GM12878 (cell line): ENCODE data around the gene PPAT. TPM values are rescaled to one million over a fixed set of nuclear protein-coding genes. Genes with fewer than 3 reads are reported as not detected.
"Not testable (repeated sequence)": the region's sequence is repeated elsewhere in the genome, so short reads cannot be mapped to it uniquely, and the experiment has no call there.

ENCODE experiments used
- ATAC-seq: fragments of 200-7000 bp; cut with Tn5 transposase; 3 replicates; pipeline ENCODE4 v1.9.1; 2020; ENCODE audit warnings: mild to moderate bottlenecking, moderate library complexity
- BruUV-seq: library from RNA; stranded (reverse); fragments of 400-500 nt; replicated peaks from 2 replicates; lab custom pipeline; 2021; lab: Mats Ljungman, UMichigan
- CTCF ChIA-PET: fragments of 300-600 bp; sonication (Branson Sonifier 250); formaldehyde crosslinking; extraction: SDS; loops from one replicate; lab custom pipeline; 2021; ENCODE audit warnings: inconsistent platforms; lab: Yijun Ruan, JAX
- POLR2A ChIA-PET: fragments of 350-600 bp; formaldehyde crosslinking; extraction: SDS; loops from one replicate; lab custom pipeline; 2021; ENCODE audit warnings: inconsistent platforms; lab: Charles Lee
- RAD21 ChIA-PET: fragments of 300-600 bp; sonication (Branson Sonifier 250); formaldehyde crosslinking; loops from one replicate; lab custom pipeline; 2023; ENCODE audit warnings: antibody characterized with exemption; ENCODE audit not compliant: unreplicated experiment; lab: Charles Lee
- SMC1A ChIA-PET: fragments of 300-600 bp; sonication (Branson Sonifier 250); formaldehyde crosslinking; loops from one replicate; lab custom pipeline; 2023; ENCODE audit not compliant: unreplicated experiment, uncharacterized antibody; lab: Charles Lee
- DNase-seq: peaks from one replicate; pipeline ENCODE4 v3.0.0-alpha.2; 2011; ENCODE audit warnings: low read depth, low spot score
- FAIRE-seq: peaks from 3 replicates; lab custom pipeline; 2011; peaks lifted over from hg19 to GRCh38; lab: Jason Lieb, UNC
- H2AFZ ChIP-seq: 2 replicates; pipeline ENCODE4 v1.6.0; 2011; ENCODE audit warnings: low read depth, low read length, control low read depth; ENCODE audit not compliant: control insufficient read depth
- H3K27ac ChIP-seq: 2 replicates; pipeline ENCODE4 v1.5.1; 2011; ENCODE audit warnings: control low read depth; ENCODE audit not compliant: control insufficient read depth, insufficient read depth
- H3K27me3 ChIP-seq, 2 experiments: replicated peaks in 1 of 2; 2 replicates each; pipeline versions ENCODE4 v1.6.0 to v1.6.1; 2011; ENCODE audit warnings: low read length in 1 of 2; ENCODE audit not compliant: control insufficient read depth in 2 of 2, insufficient read depth in 2 of 2
- H3K36me3 ChIP-seq, 2 experiments: 2 replicates each; pipeline ENCODE4 v1.5.1; 2011; ENCODE audit warnings: low read length in 1 of 2; ENCODE audit not compliant: control insufficient read depth in 2 of 2, insufficient read depth in 2 of 2
- H3K4me1 ChIP-seq: 2 replicates; pipeline ENCODE4 v1.6.1; 2011; ENCODE audit warnings: mild to moderate bottlenecking, low read length, moderate library complexity, mixed read lengths; ENCODE audit not compliant: control insufficient read depth, insufficient read depth
- H3K4me2 ChIP-seq: 2 replicates; pipeline ENCODE4 v1.6.0; 2011; ENCODE audit warnings: control low read depth; ENCODE audit not compliant: control insufficient read depth, insufficient read depth
- H3K4me3 ChIP-seq: fragments of 200-600 bp; sonication (generic); 2 replicates; pipeline ENCODE4 v1.5.1; 2016
- H3K79me2 ChIP-seq: 2 replicates; pipeline ENCODE4 v1.6.0; 2011; ENCODE audit warnings: low read length; ENCODE audit not compliant: control insufficient read depth, insufficient read depth
- H3K9ac ChIP-seq: 2 replicates; pipeline ENCODE4 v1.8.0; 2011; ENCODE audit warnings: low read length, control low read depth, mixed read lengths; ENCODE audit not compliant: control insufficient read depth, insufficient read depth
- H3K9me3 ChIP-seq: replicated peaks from 3 replicates; pipeline ENCODE4 v1.5.1; 2011; ENCODE audit warnings: mild to moderate bottlenecking, low read length; ENCODE audit not compliant: control insufficient read depth, insufficient read depth
- H4K20me1 ChIP-seq: 2 replicates; pipeline ENCODE4 v1.6.0; 2011; ENCODE audit not compliant: control insufficient read depth, insufficient read depth
- BACH1 ChIP-seq: fragments of 450-650 bp; IDR thresholded peaks from 2 replicates; pipeline ENCODE4 v1.6.1; 2017; ENCODE audit warnings: mild to moderate bottlenecking, borderline replicate concordance
- BRCA1 ChIP-seq: IDR thresholded peaks from 2 replicates; pipeline ENCODE4 v1.6.1; 2011; ENCODE audit warnings: low read depth, low read length, improper control_type of control experiment
- CBX5 ChIP-seq: sonication (generic); IDR thresholded peaks from 2 replicates; pipeline ENCODE4 v1.6.1; 2016; ENCODE audit warnings: low read depth, moderate library complexity, mild to moderate bottlenecking, inconsistent platforms
- EZH2 ChIP-seq: IDR thresholded peaks from 2 replicates; pipeline ENCODE4 v1.6.1; 2012; ENCODE audit warnings: low read depth, mild to moderate bottlenecking, control low read depth, inconsistent platforms, low read length, borderline replicate concordance; ENCODE audit not compliant: control insufficient read depth
- KLF5 ChIP-seq: fragments of 450-650 bp; IDR thresholded peaks from 2 replicates; pipeline ENCODE4 v1.6.1; 2014; ENCODE audit warnings: mild to moderate bottlenecking; ENCODE audit not compliant: partially characterized antibody
- MLLT1 ChIP-seq: fragments of 450-650 bp; IDR thresholded peaks from 2 replicates; pipeline ENCODE4 v1.6.1; 2016; ENCODE audit warnings: mild to moderate bottlenecking
- MTA3 ChIP-seq: IDR thresholded peaks from 2 replicates; pipeline ENCODE4 v1.6.1; 2012; ENCODE audit warnings: low read length, inconsistent platforms, borderline replicate concordance
- NFXL1 ChIP-seq: fragments of 450-650 bp; IDR thresholded peaks from 2 replicates; pipeline ENCODE4 v1.6.1; 2017; ENCODE audit warnings: antibody characterized with exemption, mild to moderate bottlenecking, borderline replicate concordance
- RBBP5 ChIP-seq: fragments of 200-600 bp; sonication (generic); conservative IDR thresholded peaks from 2 replicates; pipeline ENCODE4 v1.6.1; 2016
- RCOR1 ChIP-seq: conservative IDR thresholded peaks from 2 replicates; pipeline ENCODE4 v1.6.1; 2012; ENCODE audit warnings: low read depth, low read length, improper control_type of control experiment
- RUNX3 ChIP-seq: IDR thresholded peaks from 2 replicates; pipeline ENCODE4 v1.6.1; 2012; ENCODE audit warnings: low read length, inconsistent platforms
- TBL1XR1 ChIP-seq: IDR thresholded peaks from 2 replicates; pipeline ENCODE4 v1.6.1; 2012; ENCODE audit warnings: low read depth, low read length, improper control_type of control experiment
- ZBTB40 ChIP-seq: fragments of 450-650 bp; IDR thresholded peaks from 2 replicates; pipeline ENCODE4 v1.6.1; 2016; ENCODE audit warnings: mild to moderate bottlenecking, moderate library complexity, borderline replicate concordance
- WGBS: methylation state at CpG from one replicate; pipeline ENCODE4 v1.1.6; 2016; ENCODE audit warnings: low lambda C conversion rate; ENCODE audit not compliant: insufficient replicate concordance, insufficient coverage; ENCODE audit errors: missing lambda C conversion rate; 5-methylcytosine and 5-hydroxymethylcytosine counted together
- in situ Hi-C: fragments of 300-500 bp; cut with MboI; formaldehyde crosslinking; loops from 9 replicates; pipeline ENCODE4 v1.14.3; 2018; ENCODE audit warnings: mixed read lengths
- intact Hi-C: fragments of 100-400 bp; cut with micrococcal nuclease; formaldehyde crosslinking; loops from one replicate; pipeline ENCODE4 v1.14.2; 2022; ENCODE audit not compliant: unreplicated experiment
- polyA plus RNA-seq, 11 experiments: library from polyadenylated mRNA; depleted of rRNA in 4 of 11; unstranded in 6 of 11; stranded (reverse) in 5 of 11; fragments of >200 nt; fragmentation: Nextera tagmentation in 4 of 11; fragmentation: Illumina TruSeq in 1 of 11; extraction: Ambion mirVana in 4 of 11; extraction: Trizol in 1 of 11; gene quantifications; 1 replicate in 1 of 11; 2 replicates in 10 of 11; pipeline versions ENCODE4 v1.2.1 to v1.2.3, GENCODE V29; 2011 to 2016; ENCODE audit warnings: inconsistent platforms in 2 of 11, missing spikeins in 2 of 11, low read depth in 1 of 11
- total RNA-seq, 4 experiments: library from RNA; depleted of rRNA in 3 of 4; stranded (reverse); fragments of >200 nt in 3 of 4; fragmentation: Illumina TruSeq in 1 of 4; extraction: Trizol in 1 of 4; gene quantifications; 2 replicates each; pipeline versions ENCODE4 v1.2.1 to v1.2.3, GENCODE V29; 2013 to 2021

The PPAT gene
- total and polyA plus RNA-seq, 10 of the 15 experiments (the other 5 are each of a cell fraction or from before 2014, with no cell fraction given) = 24.9 to 50.7 (median 38.0) TPM

GRCh38 chr4:56370377-56370776 lies 65.0 kb downstream of the PPAT start:
- WGBS = 92% methylated on average over 3 of the region's 3 CpGs
- ChIA-PET CTCF (no interaction called here), POLR2A (no interaction called here), RAD21 (no interaction called here), SMC1A (no interaction called here)
- H3K36me3 ChIP-seq = no peaks in the 10 kb centered on the region
- in situ Hi-C loops (no loop called here), intact Hi-C loops (no loop called here)
- H3K4me3 ChIP-seq = no peak overlapping the region
- no peaks in the 10 kb centered on the region for H3K4me1 ChIP-seq
- TF ChIP-seq BACH1 (no peak), ZBTB40 (no peak), MLLT1 (no peak), RCOR1 (no peak), RUNX3 (no peak), TBL1XR1 (no peak), CBX5 (no peak), EZH2 (no peak), BRCA1 (no peak), RBBP5 (no peak), MTA3 (no peak), NFXL1 (no peak), KLF5 (no peak)
- DNase-seq (no peak), FAIRE-seq (no peak), ATAC-seq (no peak)
- H3K4me2 ChIP-seq = no peak overlapping the region
- BruUV-seq = no TSS peak
- no peaks in the 10 kb centered on the region for H3K27me3 ChIP-seq
- no peak overlapping the region for H2AFZ ChIP-seq
- no peak overlapping the region for H3K9ac ChIP-seq
- H3K79me2 ChIP-seq = no peaks in the 10 kb centered on the region
- no peaks in the 10 kb centered on the region for H3K9me3 ChIP-seq
- H3K27ac ChIP-seq = no peak overlapping the region
- no peaks in the 10 kb centered on the region for H4K20me1 ChIP-seq

DNA sequence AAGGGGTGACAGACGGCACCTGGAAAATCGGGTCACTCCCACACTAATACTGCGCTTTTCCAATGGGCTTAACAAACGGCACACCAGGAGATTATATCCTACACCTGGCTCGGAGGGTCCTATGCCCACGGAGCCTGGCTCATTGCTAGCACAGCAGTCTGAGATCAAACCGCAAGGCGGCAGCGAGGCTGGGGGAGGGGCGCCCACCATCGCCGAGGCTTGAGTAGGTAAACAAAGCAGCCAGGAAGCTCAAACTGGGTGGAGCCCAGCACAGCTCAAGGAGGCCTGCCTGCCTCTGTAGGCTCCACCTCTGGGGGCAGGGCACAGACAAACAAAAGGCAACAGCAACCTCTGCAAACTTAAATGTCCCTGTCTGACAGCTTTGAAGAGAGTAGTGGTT lies 72.4 kb downstream of the PPAT start:
- H3K9ac ChIP-seq, H2AFZ ChIP-seq, ATAC-seq, FAIRE-seq, in situ Hi-C loops, H3K4me2 ChIP-seq, POLR2A ChIA-PET, intact Hi-C loops, H3K9me3 ChIP-seq, H3K4me1 ChIP-seq, H3K36me3 ChIP-seq, H3K4me3 ChIP-seq, BruUV-seq, H3K79me2 ChIP-seq, H3K27me3 ChIP-seq, H4K20me1 ChIP-seq, RAD21 ChIA-PET, CTCF ChIA-PET, H3K27ac ChIP-seq, SMC1A ChIA-PET, DNase-seq: not testable (repeated sequence)
- 94% methylated on average over 12 of the region's 12 CpGs for WGBS
